HG03175 (cell line): Measurements from ENCODE around the gene S100P.
"Not testable (repeated sequence)": the region's sequence is repeated elsewhere in the genome, so short reads cannot be mapped to it uniquely, and the experiment has no call there.

Experiments
- ATAC-seq: cut with Tn5 transposase; IDR thresholded peaks from one replicate; pipeline ENCODE4 v1.9.1; 2021; ENCODE audit warnings: mild to moderate bottlenecking, moderate library complexity; ENCODE audit not compliant: unreplicated experiment

The S100P gene

GRCh38 chr4:6672541-6673190 lies 21.0 kb upstream of the S100P start:
- ATAC-seq, result not testable (repeated sequence)

GRCh38 chr4:6673191-6673659 lies 20.5 kb upstream of the S100P start:
- not testable (repeated sequence) for ATAC-seq

DNA sequence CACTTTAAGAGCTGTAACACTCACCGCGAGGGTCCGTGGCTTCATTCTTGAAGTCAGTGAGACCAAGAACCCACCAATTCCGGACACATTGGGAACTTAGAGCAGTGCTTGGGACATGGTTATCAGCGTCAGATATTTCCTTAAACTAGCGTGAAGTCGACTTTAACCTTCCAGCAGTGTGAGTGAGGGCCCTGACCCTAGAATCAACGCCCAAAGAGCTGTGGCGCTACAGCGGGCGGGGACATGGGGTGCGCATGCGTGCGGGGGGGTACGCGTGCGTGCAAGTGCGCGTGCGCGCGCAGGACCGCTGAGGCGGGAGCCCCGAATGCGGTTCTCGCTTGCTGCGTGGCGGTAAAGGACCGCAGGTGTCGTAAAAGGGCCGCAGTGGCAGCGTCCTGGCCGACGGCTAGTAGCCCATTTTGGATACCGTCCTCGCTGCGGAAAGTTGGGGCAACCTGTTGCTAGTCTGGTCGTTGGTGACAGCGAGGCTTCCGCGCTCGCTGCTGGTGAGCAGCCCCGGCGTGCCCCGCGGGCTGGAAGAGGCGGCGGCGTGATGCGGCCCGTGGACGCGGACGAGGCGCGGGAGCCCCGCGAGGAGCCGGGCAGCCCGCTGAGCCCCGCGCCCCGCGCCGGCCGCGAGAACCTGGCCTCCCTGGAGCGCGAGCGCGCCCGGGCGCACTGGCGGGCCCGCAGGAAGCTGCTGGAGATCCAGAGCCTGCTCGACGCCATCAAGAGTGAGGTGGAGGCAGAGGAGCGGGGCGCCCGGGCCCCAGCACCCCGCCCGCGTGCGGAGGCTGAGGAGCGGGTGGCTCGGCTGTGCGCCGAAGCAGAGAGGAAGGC lies 19.8 kb upstream of the S100P start:
- ATAC-seq, result peak; percentile 78

- ATAC-seq, result peak; percentile 55
Observed at GRCh38 chr4:6674500-6675149, 19.1 kb upstream of the S100P start.

GRCh38 chr4:6676722-6677558 lies 16.7 kb upstream of the S100P start:
- ATAC-seq, result no peak

DNA sequence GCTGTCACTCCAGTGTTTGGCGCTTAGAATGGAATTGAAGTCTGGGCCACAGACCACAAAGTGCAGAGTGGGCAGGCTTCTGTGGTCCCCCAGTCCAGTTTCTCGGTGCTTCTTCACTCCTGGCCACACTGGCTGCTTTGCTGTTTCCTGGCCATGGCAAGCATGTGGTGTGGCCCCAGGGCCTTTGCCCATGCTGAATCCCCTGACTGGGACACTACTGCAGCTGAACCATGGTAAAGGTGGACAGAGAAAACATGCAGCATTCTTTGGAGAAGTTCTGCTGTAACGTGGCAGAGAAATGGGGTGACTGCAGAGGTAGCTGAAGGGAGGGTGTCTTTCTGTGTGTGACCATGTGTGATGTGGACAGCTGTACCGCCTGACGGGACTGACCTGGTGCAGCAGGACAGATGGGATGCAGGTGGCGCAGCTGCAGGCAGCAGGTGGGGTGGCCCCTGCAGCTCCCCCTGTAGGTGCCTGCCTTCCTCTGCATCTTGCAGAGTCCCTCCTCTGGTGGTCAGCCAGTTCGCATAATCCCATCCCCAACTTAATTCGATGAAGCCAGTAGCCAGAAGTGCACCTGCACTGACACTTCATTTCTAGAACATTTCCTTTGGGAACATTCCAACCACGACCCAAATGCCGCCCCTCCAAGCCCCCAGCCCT lies 13.2 kb upstream of the S100P start:
- no peak for ATAC-seq

GRCh38 chr4:6681191-6681590 lies 12.5 kb upstream of the S100P start:
- no peak for ATAC-seq

- ATAC-seq, result no peak
Observed at GRCh38 chr4:6682862-6683590, 10.7 kb upstream of the S100P start.

DNA sequence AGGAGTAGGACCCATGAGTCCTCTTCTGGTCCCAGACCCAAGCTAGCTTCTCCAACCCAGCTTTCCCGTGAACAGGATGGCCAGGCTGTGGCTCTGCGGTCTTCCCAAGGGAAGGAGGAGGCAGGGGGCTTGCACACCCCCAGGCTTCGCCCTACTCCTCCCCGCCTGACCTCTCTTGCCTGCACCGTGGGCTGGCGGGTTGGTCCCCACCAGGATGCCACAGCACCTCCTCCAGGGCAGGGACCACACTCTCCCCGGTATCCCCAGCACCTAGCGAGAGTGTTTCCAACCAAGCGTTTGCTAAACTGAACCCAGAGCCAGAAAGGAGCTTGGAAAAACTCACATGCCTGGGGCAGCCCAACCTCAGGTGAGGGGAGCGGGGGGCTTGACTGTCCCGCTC lies 9.0 kb upstream of the S100P start:
- no peak for ATAC-seq

DNA sequence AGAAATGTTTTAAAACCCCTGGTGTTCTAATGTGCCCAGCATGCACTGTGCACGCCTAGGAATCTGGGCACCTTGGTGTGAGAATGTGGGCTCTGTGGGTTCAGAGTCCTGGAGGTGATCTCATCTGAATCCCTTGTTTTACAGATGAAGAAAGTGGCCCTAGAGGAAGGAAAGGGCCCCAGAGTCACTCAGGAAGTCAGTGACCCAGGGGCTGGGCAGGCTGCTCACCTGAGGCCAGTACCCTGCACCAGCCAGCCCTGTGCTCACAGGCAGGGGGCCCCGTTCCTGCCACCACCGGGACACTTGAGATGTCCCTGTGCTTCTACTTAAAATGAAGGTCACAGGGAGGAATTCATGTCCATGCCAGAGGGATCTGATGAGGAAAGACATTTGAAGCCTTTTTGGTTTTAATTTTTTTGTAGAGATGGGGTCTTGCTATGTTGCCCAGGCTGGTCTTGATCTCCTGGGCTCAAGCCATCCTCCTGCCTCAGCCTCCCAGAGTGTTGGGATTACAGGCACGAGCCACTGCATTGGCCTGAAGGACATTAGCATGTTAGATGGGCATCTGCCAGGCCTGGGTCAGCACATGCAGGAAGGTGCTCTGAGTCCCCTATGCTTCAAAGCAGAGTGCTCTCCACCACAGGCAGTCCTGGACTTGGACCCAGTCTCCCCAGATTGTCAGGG lies 7.4 kb upstream of the S100P start:
- ATAC-seq, result no peak

- ATAC-seq, result no peak
Observed at GRCh38 chr4:6687947-6688878, 5.5 kb upstream of the S100P start.

GRCh38 chr4:6688879-6689505 lies 4.7 kb upstream of the S100P start:
- peak; percentile 78 for ATAC-seq

DNA sequence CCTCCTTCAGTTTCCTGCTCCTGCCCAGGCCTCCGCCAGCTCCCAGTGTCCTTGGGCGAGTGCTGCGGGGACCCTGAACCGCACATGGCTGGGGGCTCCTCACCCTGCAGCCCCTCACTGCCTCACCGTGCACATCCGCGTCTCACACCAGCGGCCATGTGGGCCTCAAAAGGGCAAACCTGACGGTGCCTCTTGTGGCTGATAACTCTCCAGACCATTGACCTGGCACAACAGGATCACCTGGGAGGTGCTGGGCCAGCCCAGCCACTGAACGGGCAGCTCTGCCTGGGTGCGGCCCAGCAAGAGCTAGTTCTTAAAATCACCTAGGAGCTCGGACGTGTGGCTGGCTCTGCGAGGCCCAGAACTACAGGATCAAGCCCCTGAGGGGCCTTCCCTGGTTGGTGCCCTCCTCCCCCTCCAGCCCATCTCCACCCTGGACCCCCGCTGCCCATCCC lies 4.1 kb upstream of the S100P start:
- ATAC-seq, result no peak

DNA sequence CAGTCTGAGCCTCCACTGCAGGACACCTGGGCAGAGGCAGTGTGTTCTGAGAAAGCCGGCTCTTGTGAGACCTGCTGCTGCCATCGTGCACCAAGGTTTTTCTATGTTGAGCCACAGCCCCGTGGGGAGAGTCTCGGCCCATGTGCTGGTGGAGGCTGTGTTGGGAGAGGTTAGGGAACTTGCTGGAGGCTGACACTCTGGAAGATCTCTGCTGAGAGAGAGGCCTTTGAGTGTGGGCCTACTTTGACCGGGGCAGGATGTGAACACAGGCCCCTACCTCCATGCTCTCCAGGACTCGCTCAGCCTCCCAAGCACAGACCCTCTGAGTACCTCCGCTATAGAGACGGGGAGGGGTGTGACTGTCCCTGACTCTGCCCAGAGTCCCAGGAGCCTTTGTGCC lies 1.3 kb upstream of the S100P start:
- no peak for ATAC-seq

DNA sequence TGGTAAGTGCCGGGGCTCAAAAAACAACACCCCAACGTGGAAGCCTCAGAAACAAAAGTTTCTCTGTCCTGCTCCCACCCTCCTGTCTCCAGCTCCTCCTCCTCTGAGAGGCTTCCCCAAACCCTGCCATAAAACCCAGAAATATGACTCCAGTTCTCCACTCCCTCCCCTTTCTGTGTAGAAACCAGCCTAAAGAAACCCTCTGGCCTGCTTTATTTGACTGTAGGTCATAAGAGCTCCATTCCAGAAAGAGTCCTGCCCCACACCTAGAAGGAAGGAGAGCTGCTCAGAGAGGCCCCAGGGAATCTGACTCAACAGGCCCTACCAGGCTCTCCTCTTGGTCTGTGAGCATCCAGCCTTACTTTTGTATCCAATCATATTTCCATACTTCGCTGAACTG lies 872 bp upstream of the S100P start:
- no peak for ATAC-seq

DNA sequence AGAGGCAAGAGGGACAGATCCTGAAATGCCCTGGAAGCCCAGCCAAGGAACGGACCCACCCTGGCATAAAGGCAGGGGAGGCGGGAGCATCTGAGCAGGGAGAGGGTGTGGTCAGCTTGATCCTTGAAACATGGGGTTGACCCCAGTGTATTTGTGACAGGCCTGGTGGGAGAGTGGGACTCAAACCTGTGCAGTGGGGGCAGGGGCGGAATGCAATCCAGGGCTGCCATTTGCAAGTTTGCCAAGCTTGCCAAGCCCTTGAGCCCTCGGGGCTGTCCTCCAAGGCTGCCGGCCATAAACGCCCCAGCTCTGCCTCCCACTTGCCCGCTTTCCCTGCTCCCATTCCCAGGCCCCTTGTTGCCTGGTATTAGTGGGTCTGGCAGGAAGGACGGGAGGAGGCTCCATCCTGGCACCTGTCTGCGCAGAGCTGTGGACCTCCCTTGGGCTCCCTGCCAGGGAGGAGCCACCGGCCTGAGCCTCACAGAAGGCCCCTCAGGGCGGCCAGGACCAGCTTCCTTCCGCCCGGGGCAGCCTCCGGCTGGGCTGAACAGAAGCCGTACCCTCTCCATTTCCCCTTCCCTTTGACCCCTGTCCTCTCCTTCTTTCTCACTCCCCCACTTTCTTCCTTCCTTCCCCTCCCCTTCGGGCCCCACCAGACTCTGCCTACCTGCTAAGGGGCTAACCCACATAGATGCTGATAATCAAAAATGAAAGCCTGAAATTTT lies 661 bp downstream of the S100P start:
- ATAC-seq, result no peak
